H1 (cell line): Measurements from ENCODE around the gene GIMAP2. TPM values are rescaled to one million over a fixed set of nuclear protein-coding genes. Genes with fewer than 3 reads are reported as not detected.

Experiments used
- ASH2L ChIP-seq: fragments of 200-600, 300-600 bp; sonication (generic); IDR thresholded peaks from one replicate; pipeline ENCODE4 v1.7.1; 2017; ENCODE audit warnings: low read length
- CEBPB ChIP-seq: IDR thresholded peaks from 2 replicates; pipeline ENCODE4 v1.6.1; 2012; ENCODE audit warnings: low read depth, low read length
- CHD1 ChIP-seq: IDR thresholded peaks from 2 replicates; pipeline ENCODE4 v1.6.1; 2012; ENCODE audit warnings: low read depth, low read length, improper control_type of control experiment
- POLR2AphosphoS5 ChIP-seq: IDR thresholded peaks from 2 replicates; pipeline ENCODE4 v1.6.1; 2011; ENCODE audit warnings: low read depth, low read length
- SP1 ChIP-seq: IDR thresholded peaks from 2 replicates; pipeline ENCODE4 v1.6.1; 2011; ENCODE audit warnings: low read depth, low read length
- polyA plus RNA-seq, 7 experiments: library from polyadenylated mRNA; depleted of rRNA in 3 of 7; stranded (reverse) in 5 of 7; unstranded in 2 of 7; fragments of >200 nt in 5 of 7; fragments of 200-250 nt in 2 of 7; gene quantifications; 1 replicate in 5 of 7; 2 replicates in 1 of 7; 4 replicates in 1 of 7; pipeline versions ENCODE4 v1.2.1 to v1.2.3, GENCODE V29; 2011 to 2013; ENCODE audit warnings: missing spikeins in 2 of 7, mixed read lengths in 2 of 7
- total RNA-seq: library from RNA; stranded (reverse); fragmentation: NEBNext Ultra II Directional; extraction: Animal tissue kit (Norgen Biotek cat#: 25700); gene quantifications from 2 replicates; pipeline ENCODE4 v1.2.1, GENCODE V29; 2021

The GIMAP2 gene
- total and polyA plus RNA-seq, 2 of the 8 experiments (the other 6 are each of a cell fraction or from before 2014, with no cell fraction given): not detected

DNA sequence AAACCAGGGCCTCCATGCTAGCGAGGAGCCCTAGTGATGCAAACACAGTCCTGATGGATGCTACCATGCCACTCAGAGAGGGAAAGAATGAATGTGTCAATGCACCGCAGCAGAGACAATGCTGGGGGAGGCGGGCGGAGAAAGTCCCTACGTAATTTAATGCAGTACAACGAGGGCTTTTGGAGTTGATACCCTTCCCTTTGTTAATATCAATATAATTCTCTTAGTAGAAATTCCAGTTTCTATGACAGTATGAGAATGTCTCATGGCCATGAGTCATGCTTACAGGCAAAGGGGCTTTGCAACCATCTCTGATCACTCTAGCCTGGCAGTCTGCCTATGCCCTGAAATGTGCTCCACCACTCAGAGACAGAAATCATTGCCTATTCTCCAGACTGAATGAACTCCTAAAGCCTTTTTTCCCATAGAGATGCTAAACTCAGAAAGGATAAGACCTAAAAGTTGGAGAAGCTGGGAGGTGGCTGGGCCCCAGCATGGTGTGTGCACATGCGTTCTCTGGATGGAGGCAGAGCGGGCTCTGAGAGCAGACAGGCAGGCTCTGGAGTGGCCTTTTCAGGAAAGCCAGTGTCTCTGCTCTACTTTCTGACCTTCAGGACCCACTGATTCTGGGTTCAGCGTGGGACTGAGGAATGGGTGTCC, 20.3 kb upstream of the GIMAP2 start (continued):
- TF ChIP-seq POLR2AphosphoS5 (no peak), SP1 (no peak), CHD1 (no peak), CEBPB (no peak), ASH2L (no peak)
- TF ChIP-seq, all 59 proteins: peak for 0
